Activated CD4-positive, alpha-beta memory T cell treated with anti-CD3 and anti-CD28 coated beads for 36 hours (primary cell): ENCODE results near the gene DLG2. TPM values are rescaled to one million over a fixed set of nuclear protein-coding genes. Genes with fewer than 3 reads are reported as not detected.
A peak's percentile ranks its signal among the peaks of the same experiment; 100 is the strongest.
"Not testable (repeated sequence)": the region's sequence is repeated elsewhere in the genome, so short reads cannot be mapped to it uniquely, and the experiment has no call there.

Experiments
- CTCF ChIA-PET: fragments of 350-600 bp; sonication (Branson Sonifier 250); formaldehyde crosslinking; loops from one replicate; lab custom pipeline; 2021; ENCODE audit warnings: antibody characterized with exemption, inconsistent platforms; lab: Charles Lee
- POLR2A ChIA-PET: fragments of 350-600 bp; sonication (Branson Sonifier 250); formaldehyde crosslinking; loops from one replicate; lab custom pipeline; 2021; ENCODE audit warnings: antibody characterized with exemption; lab: Charles Lee
- DNase-seq: peaks from one replicate; pipeline ENCODE4 v3.0.0-alpha.2; 2020
- H3K27ac Mint-ChIP-seq: one replicate; pipeline ENCODE4 v1.8.0; 2021; ENCODE audit warnings: mixed read lengths
- H3K27me3 Mint-ChIP-seq: one replicate; pipeline ENCODE4 v1.8.0; 2021; ENCODE audit warnings: mixed read lengths
- H3K36me3 Mint-ChIP-seq: one replicate; pipeline ENCODE4 v1.8.0; 2021; ENCODE audit warnings: mixed read lengths
- H3K4me1 Mint-ChIP-seq: one replicate; pipeline ENCODE4 v1.8.0; 2021; ENCODE audit warnings: low read depth, mixed read lengths
- H3K4me3 Mint-ChIP-seq: one replicate; pipeline ENCODE4 v1.8.0; 2021; ENCODE audit warnings: mild to moderate bottlenecking, mixed read lengths
- H3K9me3 Mint-ChIP-seq: one replicate; pipeline ENCODE4 v1.8.0; 2021; ENCODE audit warnings: mixed read lengths
- intact Hi-C: fragments of 100-400 bp; cut with micrococcal nuclease; formaldehyde crosslinking; loops from one replicate; pipeline ENCODE4 v1.15.1; 2023
- total RNA-seq, 2 experiments: library from RNA; stranded (reverse); gene quantifications; one replicate each; pipeline ENCODE4 v1.2.3, GENCODE V29; 2021

DLG2 gene
- total RNA-seq, 2 experiments from 2014 or later = 1.7 to 2.1 TPM

GRCh38 chr11:85634747-85635146, 7.6 kb upstream of the DLG2 start:
- Mint-ChIP-seq H3K36me3 (peaks cover 33% of the 10 kb centered on the region), H3K27me3 (no peaks in the 10 kb centered on the region), H3K4me1 (peaks cover 11% of the 10 kb centered on the region), H3K4me3 (no peak overlapping the region), H3K9me3 (no peaks in the 10 kb centered on the region), H3K27ac (no peak overlapping the region)
- POLR2A ChIA-PET = no interaction called here
- CTCF ChIA-PET = no interaction called here
- intact Hi-C loops = no loop called here
- DNase-seq = no peak

GRCh38 chr11:85628771-85629341, 1.7 kb upstream of the DLG2 start:
- CTCF ChIA-PET = interaction anchor here (1.0 to 3.3 kb wide), 4 partner anchors 9 to 35 kb away, joined by 4 to 10 read pairs (median 6); partner anchors contain the start of genes CREBZF and TMEM126A
- intact Hi-C loops = loop anchor here (1.0 to 2.0 kb wide), 7 partner anchors 18 to 674 kb away; partner anchors contain the start of genes CREBZF, HIKESHI and TMEM126A
- peaks cover 38% of the 10 kb centered on the region for H3K4me1 Mint-ChIP-seq
- no peaks in the 10 kb centered on the region for H3K27me3 Mint-ChIP-seq
- POLR2A ChIA-PET = interaction anchor here (0.9 to 2.2 kb wide), 10 partner anchors 8 to 226 kb away, joined by 3 to 21 read pairs (median 4); partner anchors contain the start of genes CCDC83, CREBZF and TMEM126A
- DNase-seq = peak; percentile 49
- H3K36me3 Mint-ChIP-seq = peaks cover 13% of the 10 kb centered on the region
- peak overlapping the region; percentile 99 for H3K27ac Mint-ChIP-seq
- peak overlapping the region; percentile 100 for H3K4me3 Mint-ChIP-seq
- H3K9me3 Mint-ChIP-seq = no peaks in the 10 kb centered on the region

- Mint-ChIP-seq H3K27ac (peak within 1 kb of the TSS; percentile 99), H3K9me3 (no peaks in the 10 kb centered on the region), H3K4me1 (peaks cover 38% of the 10 kb centered on the region), H3K27me3 (no peaks in the 10 kb centered on the region), H3K36me3 (peaks cover 9% of the 10 kb centered on the region), H3K4me3 (peak within 1 kb of the TSS; percentile 100)
- ChIA-PET POLR2A (interaction anchor here (0.9 to 2.2 kb wide), 11 partner anchors 8 to 439 kb away, joined by 3 to 21 read pairs (median 3); partner anchors contain the start of genes CCDC83, CREBZF and TMEM126A), CTCF (interaction anchor here (1.3 to 3.3 kb wide), 3 partner anchors 8 to 36 kb away, joined by 4 to 10 read pairs (median 8); partner anchors contain the start of genes CREBZF and TMEM126A)
- DNase-seq = peak; percentile 98
- intact Hi-C loops = loop anchor here (1.0 to 2.0 kb wide), 7 partner anchors 19 to 675 kb away; partner anchors contain the start of genes CREBZF, HIKESHI and TMEM126A
Measured at GRCh38 chr11:85627998-85628770, 1.0 kb upstream of the DLG2 start, which contains the start of gene TMEM126B. TSS of gene TMEM126B (plus strand) at chr11:85628593. CDS start at chr11:85628608, 15 bp downstream.

- ChIA-PET POLR2A (no interaction called here), CTCF (interaction anchor here (3.3 kb wide), 1 partner anchor 38 kb away, joined by 10 read pairs; the partner anchor contains the start of gene CREBZF)
- Mint-ChIP-seq H3K9me3 (no peaks in the 10 kb centered on the region), H3K27me3 (no peaks in the 10 kb centered on the region), H3K4me1 (peaks cover 38% of the 10 kb centered on the region), H3K36me3 (peaks cover 3% of the 10 kb centered on the region), H3K4me3 (peak overlapping the region; percentile 100), H3K27ac (peak overlapping the region; percentile 40)
- peak; percentile 30 for DNase-seq
- intact Hi-C loops = no loop called here
Measured at GRCh38 chr11:85626496-85626895, 648 bp downstream of the DLG2 start.

GRCh38 chr11:85620256-85620655, 6.9 kb downstream of the DLG2 start:
- no peak for DNase-seq
- no peaks in the 10 kb centered on the region for H3K36me3 Mint-ChIP-seq
- no peaks in the 10 kb centered on the region for H3K9me3 Mint-ChIP-seq
- ChIA-PET POLR2A (interaction anchor here (1.1 kb wide), 1 partner anchor 8 kb away, joined by 3 read pairs; the partner anchor contains the start of gene TMEM126B), CTCF (interaction anchor here (1.4 kb wide), 1 partner anchor 8 kb away, joined by 4 read pairs; the partner anchor contains the start of gene TMEM126B)
- intact Hi-C loops = no loop called here
- H3K4me1 Mint-ChIP-seq = peaks cover 18% of the 10 kb centered on the region
- H3K4me3 Mint-ChIP-seq = no peak overlapping the region
- H3K27ac Mint-ChIP-seq = no peak overlapping the region
- H3K27me3 Mint-ChIP-seq = no peaks in the 10 kb centered on the region

GRCh38 chr11:85619499-85619898, 7.6 kb downstream of the DLG2 start:
- DNase-seq = peak; percentile 52
- peaks cover 15% of the 10 kb centered on the region for H3K4me1 Mint-ChIP-seq
- intact Hi-C loops = no loop called here
- no peaks in the 10 kb centered on the region for H3K9me3 Mint-ChIP-seq
- ChIA-PET CTCF (interaction anchor here (1.4 kb wide), 1 partner anchor 9 kb away, joined by 4 read pairs; the partner anchor contains the start of gene TMEM126B), POLR2A (interaction anchor here (1.1 kb wide), 1 partner anchor 9 kb away, joined by 3 read pairs; the partner anchor contains the start of gene TMEM126B)
- H3K36me3 Mint-ChIP-seq = no peaks in the 10 kb centered on the region
- H3K4me3 Mint-ChIP-seq = no peak overlapping the region
- H3K27me3 Mint-ChIP-seq = no peaks in the 10 kb centered on the region
- H3K27ac Mint-ChIP-seq = no peak overlapping the region

- POLR2A ChIA-PET, H3K27me3 Mint-ChIP-seq, DNase-seq, H3K4me1 Mint-ChIP-seq, intact Hi-C loops, H3K36me3 Mint-ChIP-seq, H3K9me3 Mint-ChIP-seq, H3K4me3 Mint-ChIP-seq, CTCF ChIA-PET, H3K27ac Mint-ChIP-seq: not testable (repeated sequence)
Measured at GRCh38 chr11:85611643-85612042, 15.5 kb downstream of the DLG2 start.

GRCh38 chr11:85609286-85609685, 17.9 kb downstream of the DLG2 start:
- CTCF ChIA-PET, H3K4me3 Mint-ChIP-seq, H3K4me1 Mint-ChIP-seq, DNase-seq, H3K27me3 Mint-ChIP-seq, H3K9me3 Mint-ChIP-seq, intact Hi-C loops, POLR2A ChIA-PET, H3K27ac Mint-ChIP-seq, H3K36me3 Mint-ChIP-seq: not testable (repeated sequence)

GRCh38 chr11:85608621-85609020, 18.5 kb downstream of the DLG2 start:
- POLR2A ChIA-PET, intact Hi-C loops, H3K27ac Mint-ChIP-seq, H3K4me1 Mint-ChIP-seq, CTCF ChIA-PET, H3K27me3 Mint-ChIP-seq, H3K36me3 Mint-ChIP-seq, DNase-seq, H3K9me3 Mint-ChIP-seq, H3K4me3 Mint-ChIP-seq: not testable (repeated sequence)

GRCh38 chr11:85606237-85606636, 20.9 kb downstream of the DLG2 start:
- intact Hi-C loops, H3K36me3 Mint-ChIP-seq, H3K27ac Mint-ChIP-seq, H3K9me3 Mint-ChIP-seq, H3K27me3 Mint-ChIP-seq, POLR2A ChIA-PET, DNase-seq, H3K4me1 Mint-ChIP-seq, H3K4me3 Mint-ChIP-seq: not testable (repeated sequence)
- CTCF ChIA-PET = interaction anchor here (0.7 kb wide), 1 partner anchor 482 kb away, joined by 4 read pairs; no protein-coding TSS in a partner anchor

- Mint-ChIP-seq H3K9me3 (peaks cover 4% of the 10 kb centered on the region), H3K4me1 (no peaks in the 10 kb centered on the region), H3K4me3 (no peak overlapping the region), H3K36me3 (no peaks in the 10 kb centered on the region), H3K27ac (no peak overlapping the region), H3K27me3 (no peaks in the 10 kb centered on the region)
- POLR2A ChIA-PET = interaction anchor here (0.6 kb wide), 1 partner anchor 971 kb away, joined by 3 read pairs; no protein-coding TSS in a partner anchor
- intact Hi-C loops = no loop called here
- no peak for DNase-seq
- CTCF ChIA-PET = interaction anchor here (0.6 kb wide), 1 partner anchor 229 kb away, joined by 3 read pairs; no protein-coding TSS in a partner anchor
Measured at GRCh38 chr11:85603220-85603619, 23.9 kb downstream of the DLG2 start.
